ENCODE results near the gene MRGPRF.
"Not testable (repeated sequence)": the region's sequence is repeated elsewhere in the genome, so short reads cannot be mapped to it uniquely, and the experiment has no call there.

MRGPRF gene

DNA sequence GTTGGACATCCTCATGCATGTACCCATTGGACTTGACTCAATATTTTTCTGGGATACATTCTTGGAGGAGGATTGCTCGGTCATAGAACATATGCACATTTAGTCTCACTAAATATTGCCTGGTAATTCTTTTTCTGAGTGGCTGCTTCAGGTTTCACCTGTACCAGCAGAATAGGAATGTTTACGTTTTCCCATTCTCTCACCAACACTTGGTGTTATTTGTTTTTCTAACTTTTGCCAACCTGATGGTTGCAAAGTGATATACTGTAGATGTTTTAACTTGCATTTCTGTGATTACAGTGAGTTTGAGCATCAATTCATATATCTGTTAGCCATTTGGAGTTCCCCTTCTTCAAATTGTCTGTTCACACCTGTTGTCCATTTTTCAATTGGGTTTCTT is 30.9 kb downstream of the MRGPRF start:
- DNase-seq, result no peak

DNA sequence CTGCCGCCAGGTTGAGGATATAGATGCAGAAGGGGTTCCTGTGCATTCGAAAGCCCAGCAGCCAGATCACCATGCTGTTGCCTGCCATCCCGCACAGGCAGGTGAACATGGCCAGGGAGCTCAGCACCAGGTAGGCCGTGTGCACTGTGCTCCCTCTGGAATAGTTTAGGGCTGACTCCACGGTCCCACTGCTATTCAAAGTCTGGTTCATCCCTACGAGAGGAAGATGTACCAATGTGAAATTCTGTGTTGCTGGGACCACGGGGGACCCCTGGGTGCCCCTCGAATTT is 32.3 kb downstream of the MRGPRF start, which contains the start of gene MRGPRD:
Gene MRGPRD (minus strand): TSS at position 211 of the 290 bp plus-strand sequence. CDS start 0 bp downstream, at position 211.
- DNase-seq, result no peak

DNA sequence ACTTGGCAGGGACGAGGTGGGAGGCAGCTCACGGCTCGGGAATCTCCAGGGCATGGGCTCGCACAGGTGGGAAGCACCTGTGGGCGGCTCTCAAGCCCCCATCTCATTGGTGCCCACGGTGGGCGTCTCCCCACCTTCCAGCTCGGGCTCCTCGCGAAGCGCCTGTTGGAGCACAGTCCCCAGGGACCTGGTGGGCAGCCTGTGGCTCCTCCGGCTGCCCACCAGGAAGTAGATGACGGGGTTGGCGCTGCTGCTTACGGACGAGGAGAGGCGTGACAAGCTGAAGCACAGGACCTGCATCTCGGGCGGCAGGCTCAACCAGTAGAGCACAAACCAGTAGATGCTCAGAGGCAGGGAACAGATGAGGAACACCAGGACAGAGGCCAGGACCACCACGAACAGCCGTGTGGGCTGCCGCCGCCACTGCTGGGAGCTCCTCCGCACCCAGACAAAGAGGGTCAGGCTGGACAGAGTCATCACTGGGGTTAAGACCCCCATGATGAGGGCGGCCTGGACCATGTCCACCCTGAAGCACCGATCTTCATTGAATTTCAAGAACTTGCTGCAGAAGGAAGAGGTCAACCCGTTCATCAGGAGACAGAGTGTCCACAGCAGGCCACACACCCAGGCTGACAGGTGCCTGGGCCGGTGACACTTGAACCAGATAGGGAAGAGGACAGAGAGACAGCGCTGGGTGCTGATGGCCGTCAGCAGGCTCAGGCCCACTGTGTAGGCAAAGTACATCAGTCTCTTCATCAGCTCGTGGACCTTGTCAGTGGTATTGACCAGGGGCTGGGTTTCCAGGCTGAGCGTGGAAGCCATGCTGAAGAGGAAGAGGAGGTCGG is 32.9 kb downstream of the MRGPRF start:
- DNase-seq, result no peak

DNA sequence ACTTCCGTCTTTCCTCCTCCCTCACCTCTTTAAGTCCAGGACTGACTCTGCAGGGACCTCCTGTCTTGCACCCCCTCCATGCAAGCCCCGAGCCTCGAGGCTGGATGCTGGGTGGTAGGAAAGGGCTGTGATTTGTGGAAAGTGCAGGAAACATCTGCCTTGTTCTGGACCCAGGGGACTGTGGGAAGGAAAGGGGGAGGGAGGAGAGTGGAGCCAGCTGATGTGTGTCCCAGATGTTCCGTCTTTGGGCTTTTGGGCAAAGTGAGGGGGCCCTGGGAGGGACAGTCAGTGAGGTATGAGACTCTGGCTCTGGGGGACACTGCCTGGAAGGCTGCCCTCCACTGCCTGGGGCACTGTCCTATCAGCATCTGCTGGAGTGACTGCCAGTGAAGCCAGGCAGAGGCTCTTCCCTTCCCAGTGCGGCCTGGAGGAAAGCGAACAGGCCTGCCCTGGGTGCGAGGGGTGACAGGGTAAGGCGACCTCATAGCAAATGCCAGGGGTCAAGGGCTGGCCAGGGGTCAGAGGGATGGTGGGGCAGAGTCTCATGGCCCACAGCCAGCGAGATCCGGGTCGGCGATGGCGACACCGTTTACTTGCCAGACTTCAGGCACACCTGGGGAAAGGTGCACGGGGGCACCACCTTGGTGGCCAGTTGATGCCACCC is 34.0 kb downstream of the MRGPRF start:
- DNase-seq, result no peak

DNA sequence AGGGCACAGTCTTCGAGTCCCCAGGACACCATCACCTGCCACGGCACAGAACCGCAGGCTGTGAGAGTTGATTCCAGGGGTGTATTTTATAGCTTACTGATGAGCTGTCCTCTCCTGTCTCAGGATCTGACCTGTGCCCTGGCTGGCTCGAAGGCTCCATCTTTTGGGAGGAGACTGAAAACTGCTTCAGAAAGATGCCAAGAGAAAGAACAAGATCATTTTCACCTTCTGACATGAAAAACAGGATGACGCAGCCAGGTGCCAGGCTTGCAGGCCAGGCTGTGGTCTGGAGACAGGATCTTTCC is 34.5 kb downstream of the MRGPRF start:
- no peak for DNase-seq

DNA sequence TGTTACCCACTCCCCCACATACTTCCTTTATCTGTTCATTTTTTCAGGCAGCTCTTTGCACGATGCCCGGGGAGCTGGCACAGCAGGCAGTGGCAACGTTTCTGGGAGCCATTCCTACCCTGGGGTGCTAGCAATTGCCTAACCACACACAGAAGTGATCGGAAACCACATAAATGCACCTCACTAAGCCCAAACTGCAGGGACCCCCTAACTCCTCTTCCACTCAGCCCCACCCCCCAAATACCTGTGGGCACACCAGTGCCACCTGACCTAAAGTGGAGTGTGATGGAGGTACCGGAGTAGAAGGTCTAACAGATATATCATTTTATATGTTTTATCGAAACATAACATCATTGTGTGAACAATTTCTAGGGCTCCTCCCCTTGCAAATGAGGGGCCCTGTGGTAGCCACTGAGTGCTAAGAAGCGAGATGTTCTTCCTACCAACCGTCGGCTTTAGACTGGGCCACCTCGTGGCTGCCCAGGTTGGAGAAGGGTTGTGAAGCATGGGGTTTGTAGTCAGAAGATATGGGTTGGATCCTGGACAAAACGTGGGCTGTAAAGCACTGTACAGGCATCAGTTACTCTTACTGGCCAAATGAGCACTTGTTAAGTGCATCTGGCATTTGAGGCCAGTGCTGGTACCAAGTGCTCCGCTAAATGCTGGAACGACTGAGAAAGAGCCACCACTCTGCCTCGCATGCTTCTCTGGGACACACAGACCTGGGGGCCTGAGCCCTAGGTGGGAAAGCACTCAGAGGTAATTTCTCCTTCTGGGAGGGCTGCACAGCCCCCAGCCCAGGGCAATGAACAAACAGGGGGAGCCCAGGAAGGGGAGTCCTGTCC is 35.0 kb downstream of the MRGPRF start:
- DNase-seq, result no peak

DNA sequence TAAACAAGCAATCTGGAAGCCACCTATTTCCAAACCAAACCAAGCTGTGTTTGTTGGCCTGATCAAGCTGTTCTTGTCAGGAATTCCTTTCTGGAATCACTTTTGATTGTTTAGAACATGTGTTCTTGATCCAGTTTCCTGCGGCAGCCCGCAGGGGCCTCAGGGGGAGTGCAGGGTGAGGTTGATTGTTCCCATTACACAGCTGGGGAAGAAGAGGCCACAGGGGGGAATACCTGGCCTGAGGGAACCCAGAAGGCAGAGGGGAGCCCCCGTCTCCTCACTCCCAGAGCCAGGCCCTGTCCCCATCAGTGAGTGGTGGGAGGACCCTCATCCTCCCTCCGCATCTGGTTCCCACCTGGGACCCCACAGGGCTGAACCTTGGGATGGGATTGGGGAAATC is 36.5 kb downstream of the MRGPRF start:
- peak; percentile 25 for DNase-seq

DNA sequence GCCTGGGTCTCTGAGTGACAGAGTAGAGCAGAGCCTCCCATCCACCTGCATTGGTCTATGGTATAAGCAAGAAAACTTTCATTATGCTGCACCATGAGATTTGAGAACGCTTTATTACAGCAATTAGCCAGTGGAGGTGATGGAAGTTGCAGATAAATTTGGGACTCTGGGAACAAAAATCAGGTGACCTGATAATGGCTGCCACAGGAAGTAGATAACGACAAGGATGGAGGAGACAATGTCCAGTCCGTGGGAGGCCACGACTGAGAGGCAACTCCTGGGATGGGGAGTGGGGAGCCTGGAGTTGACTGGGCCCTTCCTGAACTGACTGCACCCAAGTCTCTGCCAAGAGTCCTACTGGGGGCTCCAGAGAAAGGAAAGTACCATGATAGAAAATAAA is 37.0 kb downstream of the MRGPRF start:
- no peak for DNase-seq

DNA sequence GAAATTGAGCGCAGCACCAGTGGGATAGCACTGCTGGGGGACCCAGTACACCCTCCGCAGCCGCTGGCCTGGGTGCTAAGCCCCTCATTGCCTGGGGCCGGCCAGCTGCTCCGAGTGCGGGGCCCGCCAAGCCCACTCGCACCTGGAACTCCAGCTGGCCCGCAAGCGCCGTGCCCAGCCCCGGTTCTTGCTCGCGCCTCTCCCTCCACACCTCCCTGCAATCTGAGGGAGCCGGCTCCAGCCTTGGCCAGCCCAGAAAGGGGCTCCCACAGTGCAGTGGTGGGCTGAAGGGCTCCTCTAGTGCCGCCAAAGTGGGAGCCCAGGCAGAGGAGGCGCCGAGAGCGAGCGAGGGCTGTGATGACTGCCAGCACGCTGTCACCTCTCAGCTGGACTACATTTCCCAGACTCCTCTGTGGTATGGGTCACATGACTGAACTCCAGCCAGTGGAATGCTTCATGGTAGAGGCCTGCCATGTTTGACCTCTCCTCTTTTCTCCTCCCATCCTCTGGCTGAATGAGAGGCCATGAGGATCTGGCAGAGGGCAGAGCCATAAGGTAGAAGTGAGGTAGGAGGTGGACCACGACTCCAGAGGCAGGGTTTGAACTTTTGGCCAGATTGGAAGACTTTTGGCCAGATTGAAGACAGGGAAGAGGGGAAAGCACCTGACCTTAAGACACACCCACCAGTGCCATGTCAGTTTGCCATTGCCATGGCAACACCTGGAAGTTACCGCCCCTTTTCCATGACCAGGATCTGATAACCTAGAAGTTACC is 38.4 kb downstream of the MRGPRF start:
- no peak for DNase-seq

DNA sequence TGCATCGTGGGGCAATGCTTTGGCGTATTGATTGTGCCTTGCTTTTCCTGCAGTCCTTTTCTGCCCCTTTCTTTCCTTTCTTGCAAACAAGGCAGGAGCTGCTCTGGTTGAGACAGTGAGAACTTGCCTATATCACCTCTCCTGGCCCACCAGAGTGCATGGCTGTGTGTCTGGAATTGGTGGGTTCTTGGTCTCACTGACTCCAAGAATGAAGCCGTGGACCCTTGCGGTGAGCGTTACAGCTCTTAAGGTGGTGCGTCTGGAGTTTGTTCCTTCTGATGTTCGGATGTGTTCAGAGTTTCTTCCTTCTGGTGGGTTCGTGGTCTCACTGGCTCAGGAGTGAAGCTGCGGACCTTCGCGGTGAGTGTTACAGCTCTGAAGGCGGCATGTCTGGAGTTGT is 39.3 kb downstream of the MRGPRF start:
- not testable (repeated sequence) for DNase-seq

DNA sequence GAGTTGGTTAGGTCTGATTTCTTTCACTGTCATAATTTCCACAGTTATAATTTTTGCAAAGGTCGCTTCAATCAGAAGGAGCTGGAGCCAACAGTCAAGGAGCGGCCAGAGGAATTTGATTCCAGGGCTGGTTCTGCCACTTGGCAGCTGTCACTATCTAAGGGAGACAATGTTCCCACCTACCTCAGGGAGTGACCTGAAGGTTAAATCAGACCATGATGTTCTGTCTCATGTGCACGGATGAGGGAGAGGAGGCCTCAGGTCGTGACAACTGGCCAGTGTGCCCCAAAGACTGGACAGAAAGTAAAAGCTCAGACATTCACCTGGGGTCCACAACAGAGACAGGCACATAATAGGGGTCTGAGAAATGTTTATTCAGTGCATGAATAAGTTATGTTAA is 39.8 kb downstream of the MRGPRF start:
- DNase-seq, result no peak

DNA sequence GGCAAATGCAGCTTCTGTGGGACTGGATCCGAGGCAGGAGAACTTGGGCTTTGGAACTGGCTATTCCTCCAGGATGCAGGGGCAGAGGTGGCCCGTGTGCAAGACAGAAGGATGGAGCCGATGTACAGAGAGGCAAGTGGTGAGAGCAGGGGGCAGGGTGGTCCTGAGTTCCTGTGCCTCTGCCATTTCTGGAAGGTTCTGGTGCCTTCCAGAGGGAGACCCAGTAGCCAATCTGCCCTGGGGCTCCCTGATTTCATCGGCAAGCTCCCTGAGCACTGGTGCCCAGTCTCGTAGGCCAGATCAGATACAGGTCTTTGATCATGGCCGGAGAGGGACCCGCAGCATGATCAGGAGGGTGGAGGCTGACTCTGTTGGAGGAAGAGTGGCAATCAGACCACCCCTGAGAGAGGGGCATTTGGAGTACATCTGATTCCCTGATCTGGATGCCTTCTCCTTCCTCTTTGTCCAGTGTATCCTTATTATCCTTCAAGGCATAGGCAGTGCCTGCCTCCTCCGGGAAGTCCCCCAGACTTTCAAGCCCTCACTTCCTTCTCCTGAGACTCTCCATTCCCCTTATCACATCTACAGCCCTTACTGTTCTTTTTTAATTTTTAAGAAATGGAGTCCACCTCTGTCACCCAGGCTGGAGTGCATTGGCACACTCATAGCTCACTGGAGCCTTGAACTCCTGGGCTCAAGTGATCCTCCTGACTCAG is 42.0 kb downstream of the MRGPRF start:
- no peak for DNase-seq

DNA sequence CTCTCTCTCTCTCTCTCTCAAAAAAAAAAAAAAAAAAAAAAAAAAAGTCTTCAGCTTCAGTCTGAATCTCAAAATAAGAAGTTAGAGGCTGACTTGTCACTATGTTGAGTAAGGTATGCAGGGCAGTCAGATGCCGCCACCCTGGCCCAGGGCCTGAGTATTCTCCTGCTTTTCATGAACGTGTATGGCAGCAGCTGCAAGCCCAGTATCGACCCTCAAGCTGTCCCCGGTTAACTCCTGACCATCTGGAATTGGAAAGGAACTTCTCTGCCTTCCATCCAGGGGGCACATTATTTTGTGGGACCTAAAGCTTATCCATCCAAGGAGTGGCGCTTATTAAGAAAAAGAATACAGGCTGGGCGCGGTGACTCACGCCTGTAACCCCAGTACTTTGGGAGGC is 43.7 kb downstream of the MRGPRF start:
- DNase-seq, result no peak

DNA sequence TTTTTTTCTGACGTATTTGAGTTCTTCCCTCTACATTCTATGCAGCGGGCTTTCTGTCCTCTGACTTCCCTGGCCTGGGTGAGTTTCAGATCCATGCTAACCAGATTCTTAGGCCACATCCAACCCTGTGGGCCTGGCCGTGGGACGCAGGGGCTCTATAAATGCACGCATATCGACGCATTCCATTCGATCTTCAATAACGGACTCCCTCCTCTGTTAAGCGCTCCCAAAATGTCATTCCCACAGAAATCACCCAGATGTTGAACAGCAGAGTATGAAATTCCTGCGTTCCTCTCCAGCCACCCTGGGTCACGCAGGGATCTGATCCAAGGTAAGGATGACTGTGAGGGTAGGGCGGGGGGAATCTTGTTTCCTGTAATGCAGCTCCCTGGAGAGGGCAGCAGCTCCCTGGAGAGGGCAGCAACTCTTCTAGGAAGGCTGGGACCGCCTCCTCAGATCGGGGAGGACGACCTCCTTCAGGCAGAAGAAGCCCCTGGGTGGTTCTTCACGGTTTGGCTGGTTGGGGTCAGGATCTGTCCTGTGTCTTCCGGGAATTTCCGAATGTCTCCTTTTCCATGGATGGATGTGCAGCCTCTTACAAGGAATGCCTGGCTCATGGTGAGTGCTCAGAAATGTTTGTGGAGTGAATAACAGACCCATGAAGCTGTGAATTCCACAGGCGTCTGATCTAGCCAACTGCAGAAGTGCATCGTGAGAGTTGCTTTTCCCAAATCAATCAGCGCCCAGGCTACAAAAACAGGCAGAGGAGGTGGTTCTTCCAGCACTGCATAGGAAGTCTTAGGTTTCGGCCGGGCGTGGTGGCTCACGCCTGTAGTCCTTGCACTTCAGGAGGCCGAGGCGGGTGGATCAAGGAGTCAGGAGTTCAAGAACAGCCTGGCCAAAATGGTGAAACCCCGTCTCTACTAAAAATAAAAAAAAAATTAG is 44.5 kb downstream of the MRGPRF start:
- DNase-seq, result peak; percentile 28

DNA sequence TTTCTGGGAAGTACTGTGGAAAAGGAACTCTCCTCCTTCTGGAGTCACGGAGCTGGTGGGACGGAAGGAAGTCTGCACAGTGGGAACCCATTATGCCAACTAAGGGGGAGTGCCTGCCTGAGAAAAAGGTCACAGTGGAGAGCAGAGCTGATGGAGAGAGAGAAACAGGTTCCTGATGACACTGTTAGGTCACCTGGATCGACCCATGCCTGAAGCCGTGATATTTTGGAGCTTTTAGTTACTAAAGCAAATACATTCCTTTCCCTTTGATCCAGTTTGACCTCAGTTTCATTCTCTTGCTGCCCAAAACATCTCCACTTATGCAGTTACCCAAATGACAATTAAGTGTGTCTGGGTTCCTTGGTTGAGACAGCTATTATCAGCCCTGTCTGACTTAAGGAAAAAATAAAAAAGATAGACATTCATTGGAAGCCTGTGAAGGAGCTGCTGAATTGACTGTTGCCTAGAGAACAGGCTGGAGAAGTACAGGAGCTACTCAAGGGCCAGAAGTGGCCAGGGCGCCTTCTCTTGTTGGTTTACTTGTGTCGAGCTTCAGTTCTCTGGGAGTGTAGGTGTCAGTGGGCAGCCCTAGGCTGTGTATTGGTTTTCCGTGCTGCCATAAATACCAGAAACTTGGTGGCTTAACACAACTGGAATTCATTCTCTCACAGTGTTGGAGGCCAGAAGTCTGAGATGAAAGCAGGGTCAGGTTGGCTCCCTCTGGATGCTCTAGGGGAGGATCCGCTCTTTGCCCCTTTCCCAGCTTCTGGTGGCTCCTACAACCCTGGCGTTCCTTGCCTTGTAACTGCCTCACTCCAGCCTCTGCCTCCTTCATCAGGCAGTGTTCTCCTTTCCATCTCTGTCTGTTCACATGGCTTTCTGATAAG is 45.9 kb downstream of the MRGPRF start:
- no peak for DNase-seq

DNA sequence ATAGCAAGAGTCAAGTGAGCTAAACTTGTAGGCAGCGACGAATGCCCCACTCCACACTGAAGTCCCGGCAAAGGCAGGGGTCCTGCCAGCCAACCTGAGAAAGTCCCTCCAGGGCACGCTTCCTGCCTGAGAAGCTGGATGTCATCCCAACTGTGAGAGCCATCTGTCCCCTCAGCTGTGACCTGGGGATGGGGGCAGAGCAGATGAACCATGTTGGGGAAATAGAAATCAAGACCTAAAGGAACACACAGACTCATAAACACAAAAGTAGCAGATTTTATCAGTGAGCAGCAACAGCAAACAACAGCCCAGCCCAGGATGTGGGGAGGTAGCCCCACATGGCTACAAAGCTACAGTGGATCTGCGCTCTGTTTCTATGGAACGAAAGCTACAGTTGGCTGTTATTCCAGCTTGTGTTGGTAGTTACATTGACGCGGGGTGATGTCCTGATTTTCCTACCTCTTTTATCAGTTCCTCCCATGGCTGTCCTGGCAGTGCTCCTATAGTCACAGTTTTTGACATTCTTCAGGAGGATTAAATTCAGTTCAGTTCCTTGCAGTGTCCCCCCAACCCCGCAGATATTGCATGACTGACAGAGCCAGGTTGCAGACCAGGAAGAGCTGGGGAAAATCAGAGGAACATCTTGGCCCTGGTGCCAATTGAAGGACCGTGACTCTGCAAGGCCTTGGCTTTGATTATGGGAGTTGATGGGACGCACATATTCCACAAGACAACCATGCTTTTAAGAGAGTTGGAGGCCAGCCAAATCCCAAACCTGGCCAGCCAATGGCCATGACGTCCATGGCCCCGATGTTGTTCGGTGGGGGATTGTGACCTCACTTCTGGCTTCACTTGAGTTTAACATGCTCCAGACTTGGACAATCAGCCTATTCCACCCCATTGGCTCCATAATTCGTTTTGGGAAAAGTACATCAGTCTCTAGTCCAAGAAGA is 46.9 kb downstream of the MRGPRF start:
- DNase-seq, result no peak

DNA sequence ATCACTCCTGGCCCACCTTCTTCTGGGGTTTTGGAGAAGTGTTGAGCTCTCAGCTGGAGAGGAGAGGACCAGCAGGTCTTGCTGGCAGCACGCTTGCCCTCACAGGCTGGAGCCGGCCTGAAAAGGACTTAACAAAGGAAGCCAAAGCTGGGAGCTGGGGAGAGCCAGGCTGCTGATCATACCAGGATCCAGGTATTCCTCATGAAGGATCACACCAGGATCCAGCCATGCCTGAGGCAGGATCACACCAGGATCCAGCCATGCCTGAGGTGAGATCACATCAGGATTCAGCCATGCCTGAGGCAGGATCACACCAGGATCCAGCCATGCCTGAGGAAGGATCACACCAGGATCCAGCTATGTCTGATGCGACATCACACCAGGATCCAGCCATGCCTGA is 49.3 kb downstream of the MRGPRF start:
- DNase-seq, result no peak

DNA sequence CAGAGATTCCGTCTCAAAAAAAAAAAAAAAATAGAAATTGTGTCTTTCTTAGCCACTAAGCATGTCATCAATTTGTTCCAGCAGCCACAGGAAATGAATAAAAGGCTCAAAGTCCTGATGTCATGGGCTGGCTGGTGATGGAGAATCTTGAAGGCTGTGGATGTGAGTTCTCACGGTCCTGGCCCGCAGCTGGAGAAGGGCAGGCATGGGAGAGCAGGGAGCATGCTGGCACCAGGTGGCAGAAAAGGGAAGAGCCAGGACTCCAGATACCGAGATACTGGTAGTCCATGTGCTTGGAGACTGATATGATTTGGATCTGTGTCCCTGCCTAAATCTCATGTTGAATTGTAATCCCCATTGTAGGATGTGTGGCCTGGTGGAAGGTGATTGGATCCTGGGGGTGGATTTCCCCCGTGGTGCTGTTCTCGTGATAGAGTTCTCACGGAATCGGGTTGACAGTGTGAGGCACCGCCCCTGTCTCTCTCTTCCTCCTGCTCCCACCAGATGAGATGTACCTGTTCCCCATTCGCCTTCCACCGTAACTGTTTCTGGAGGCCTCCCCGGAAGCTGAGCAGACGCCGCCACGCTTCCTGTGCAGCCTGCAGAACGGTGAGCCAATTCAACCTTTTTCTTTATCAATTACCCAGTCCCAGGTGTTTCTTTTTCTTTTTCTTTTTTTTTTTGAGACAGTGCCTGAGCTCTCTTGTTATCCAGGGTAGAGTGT is 50.4 kb downstream of the MRGPRF start:
- no peak for DNase-seq

All from fibroblast of skin of abdomen (primary cell).